KMS-11 (cell line): Measurements from ENCODE around the gene MEF2D.

ENCODE experiments used
- H2AFZ ChIP-seq: fragments of 200-600 bp; sonication (generic); 2 replicates; pipeline ENCODE4 v1.6.1; 2016; ENCODE audit warnings: antibody characterized with exemption, mixed run types, low read depth
- H3K27ac ChIP-seq: fragments of 200-600 bp; sonication (generic); 2 replicates; pipeline ENCODE4 v1.6.1; 2016; ENCODE audit warnings: mild to moderate bottlenecking, mixed run types
- H3K27me3 ChIP-seq: fragments of 200-600 bp; sonication (generic); 2 replicates; pipeline ENCODE4 v1.6.1; 2017; ENCODE audit warnings: mild to moderate bottlenecking, low read depth, mixed run types, moderate library complexity; ENCODE audit not compliant: insufficient read depth
- H3K36me3 ChIP-seq: fragments of 200-600 bp; sonication (generic); 2 replicates; pipeline ENCODE4 v1.6.1; 2017; ENCODE audit warnings: mild to moderate bottlenecking, mixed run types; ENCODE audit not compliant: insufficient read depth
- H3K4me1 ChIP-seq: fragments of 200-600 bp; sonication (generic); 2 replicates; pipeline ENCODE4 v1.6.1; 2016; ENCODE audit warnings: mild to moderate bottlenecking, low read depth, mixed run types; ENCODE audit not compliant: poor library complexity, severe bottlenecking
- H3K4me2 ChIP-seq: fragments of 200-600 bp; sonication (generic); 2 replicates; pipeline ENCODE4 v1.7.0; 2016; ENCODE audit warnings: mild to moderate bottlenecking, mixed run types
- H3K4me3 ChIP-seq: fragments of 200-600 bp; sonication (generic); IDR thresholded peaks from 2 replicates; pipeline ENCODE4 v1.6.1; 2017; ENCODE audit warnings: low read depth, low read length, mixed read lengths; ENCODE audit not compliant: insufficient read depth
- H3K79me2 ChIP-seq: fragments of 200-600 bp; sonication (generic); 2 replicates; pipeline ENCODE4 v1.6.1; 2016; ENCODE audit warnings: low read depth, mixed run types; ENCODE audit not compliant: insufficient read depth
- H3K9ac ChIP-seq: fragments of 200-600 bp; sonication (generic); 2 replicates; pipeline ENCODE4 v1.6.1; 2016; ENCODE audit warnings: mild to moderate bottlenecking, mixed run types
- H4K20me1 ChIP-seq: fragments of 200-600 bp; sonication (generic); 2 replicates; pipeline ENCODE4 v1.6.1; 2016; ENCODE audit warnings: mild to moderate bottlenecking, mixed run types; ENCODE audit not compliant: insufficient read depth
- CTCF ChIP-seq: fragments of 200-600 bp; sonication (generic); conservative IDR thresholded peaks from 2 replicates; pipeline ENCODE4 v1.6.1; 2017; ENCODE audit warnings: low read depth, mild to moderate bottlenecking, antibody characterized with exemption, low read length, moderate library complexity, mixed read lengths

The MEF2D gene

GRCh38 chr1:156492591-156493080 is 7.9 kb downstream of the MEF2D start:
- Histone ChIP-seq H4K20me1 (peaks cover 8% of the 10 kb centered on the region; the same call in 1 of the 2 replicates), H3K27ac (peak overlapping the region; percentile 70), H3K4me1 (peaks cover 100% of the 10 kb centered on the region), H3K27me3 (no peaks in the 10 kb centered on the region), H3K36me3 (no peaks in the 10 kb centered on the region; the same call in 1 of the 2 replicates), H3K79me2 (peaks cover 99% of the 10 kb centered on the region), H3K4me2 (peak overlapping the region; percentile 99), H2AFZ (no peak overlapping the region), H3K9ac (peak overlapping the region; percentile 3; the same call in 1 of the 2 replicates), H3K4me3 (no peak overlapping the region)
- TF ChIP-seq CTCF = no peak

DNA sequence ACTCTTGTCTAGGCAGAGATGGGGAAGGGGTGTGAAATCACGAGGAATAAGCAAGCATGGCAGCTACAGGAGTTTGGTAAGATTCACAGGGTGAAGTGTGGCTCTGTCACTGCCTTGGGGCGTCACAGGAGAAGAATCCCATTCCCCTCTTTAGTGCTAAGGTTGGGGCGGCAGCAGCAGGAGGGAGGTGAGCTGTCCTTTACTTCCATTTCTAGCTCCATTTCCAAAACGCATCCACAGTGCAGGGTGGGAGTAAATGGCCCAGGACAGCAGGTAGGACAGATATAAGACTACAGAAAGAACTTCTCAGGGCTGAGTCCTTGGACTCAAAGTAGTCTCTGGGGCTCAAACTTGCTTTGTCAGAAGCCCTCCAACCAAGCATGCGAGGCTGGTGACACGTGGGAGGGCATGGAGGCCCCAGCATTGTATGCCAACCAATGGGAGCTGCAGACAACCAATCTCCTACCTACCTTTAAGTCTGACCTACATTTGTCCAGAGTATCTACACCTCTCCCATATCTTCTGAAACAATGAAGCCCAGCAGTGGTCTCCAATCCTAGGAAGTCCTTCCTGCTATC is 8.5 kb downstream of the MEF2D start:
- no peak overlapping the region for H3K4me3 ChIP-seq
- no peaks in the 10 kb centered on the region for H3K36me3 ChIP-seq
- no peak overlapping the region for H2AFZ ChIP-seq
- H3K4me2 ChIP-seq = peak overlapping the region; percentile 99
- H3K79me2 ChIP-seq = peaks cover 99% of the 10 kb centered on the region
- H3K27me3 ChIP-seq = no peaks in the 10 kb centered on the region
- H4K20me1 ChIP-seq = peaks cover 11% of the 10 kb centered on the region; the same call in 1 of the 2 replicates
- H3K27ac ChIP-seq = peak overlapping the region; percentile 70
- H3K9ac ChIP-seq = peak overlapping the region; percentile 48; the same call in 1 of the 2 replicates
- no peak for TF ChIP-seq CTCF
- peaks cover 100% of the 10 kb centered on the region for H3K4me1 ChIP-seq

DNA sequence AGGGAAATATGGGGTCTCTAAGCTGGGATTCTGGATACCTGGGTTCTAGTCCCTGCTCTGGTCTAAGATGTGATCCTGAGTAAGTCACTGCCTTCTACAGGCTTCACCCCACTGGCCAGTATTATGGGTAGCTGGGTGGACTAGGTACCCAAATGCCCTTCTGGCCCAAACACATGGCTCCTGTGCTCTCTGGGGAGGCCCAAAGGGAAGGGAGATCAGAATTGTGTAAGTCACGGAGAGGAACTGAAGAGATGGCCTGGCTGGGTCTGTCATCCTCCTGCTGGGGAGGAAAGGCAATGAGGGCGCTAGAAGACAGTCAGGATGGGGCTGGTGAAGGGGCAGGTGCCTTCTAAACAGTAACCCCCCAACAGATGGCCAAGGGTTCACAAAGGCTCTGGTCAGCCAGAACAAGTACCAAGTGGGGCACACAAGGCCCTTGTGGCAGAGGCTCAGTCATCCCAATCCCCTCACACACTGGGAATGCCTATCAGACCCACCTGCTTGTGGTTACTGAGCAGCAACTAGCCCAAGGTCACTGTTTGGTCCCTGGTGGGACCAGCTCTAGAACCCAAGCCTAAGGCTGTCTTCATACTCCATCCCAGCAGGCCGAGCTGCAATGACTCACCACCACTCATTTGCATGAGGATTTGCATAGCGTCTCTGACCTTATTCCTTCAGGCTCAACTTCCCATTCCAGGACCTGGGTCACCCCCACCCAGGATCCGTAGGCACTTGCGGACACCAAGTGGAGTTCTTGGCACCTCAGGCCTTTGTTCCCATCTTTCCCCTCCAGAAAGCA is 9.2 kb downstream of the MEF2D start:
- peaks cover 99% of the 10 kb centered on the region for H3K79me2 ChIP-seq
- no peak for TF ChIP-seq CTCF
- H3K9ac ChIP-seq = peak overlapping the region; percentile 48; the same call in 1 of the 2 replicates
- peaks cover 18% of the 10 kb centered on the region for H4K20me1 ChIP-seq
- H3K27me3 ChIP-seq = no peaks in the 10 kb centered on the region
- H3K4me1 ChIP-seq = peaks cover 100% of the 10 kb centered on the region
- peak overlapping the region; percentile 99 for H3K4me2 ChIP-seq
- H3K4me3 ChIP-seq = peak overlapping the region; percentile 92
- no peaks in the 10 kb centered on the region for H3K36me3 ChIP-seq
- H3K27ac ChIP-seq = peak overlapping the region; percentile 70
- no peak overlapping the region for H2AFZ ChIP-seq

GRCh38 chr1:156490401-156491032 is 10.1 kb downstream of the MEF2D start:
- H3K4me2 ChIP-seq = peak overlapping the region; percentile 99

More at GRCh38 chr1:156490401-156491032, 10.1 kb downstream of the MEF2D start:
- peak; percentile 53 for TF ChIP-seq CTCF
- no peaks in the 10 kb centered on the region for H3K27me3 ChIP-seq
- H2AFZ ChIP-seq = no peak overlapping the region
- H3K4me1 ChIP-seq = peaks cover 100% of the 10 kb centered on the region
- peaks cover 22% of the 10 kb centered on the region for H4K20me1 ChIP-seq
- H3K4me3 ChIP-seq = peak overlapping the region; percentile 92
- peak overlapping the region; percentile 48; the same call in 1 of the 2 replicates for H3K9ac ChIP-seq
- H3K79me2 ChIP-seq = peaks cover 100% of the 10 kb centered on the region
- no peaks in the 10 kb centered on the region for H3K36me3 ChIP-seq
- H3K27ac ChIP-seq = peak overlapping the region; percentile 70
